ENCODE measurements around the gene RAB11B. TPM values are rescaled to one million over a fixed set of nuclear protein-coding genes. Genes with fewer than 3 reads are reported as not detected.

RAB11B gene
- total and polyA plus RNA-seq, 2 of the 13 experiments (the other 11 are each of a cell fraction or from before 2014, with no cell fraction given): 6.0 to 28.4 TPM

DNA sequence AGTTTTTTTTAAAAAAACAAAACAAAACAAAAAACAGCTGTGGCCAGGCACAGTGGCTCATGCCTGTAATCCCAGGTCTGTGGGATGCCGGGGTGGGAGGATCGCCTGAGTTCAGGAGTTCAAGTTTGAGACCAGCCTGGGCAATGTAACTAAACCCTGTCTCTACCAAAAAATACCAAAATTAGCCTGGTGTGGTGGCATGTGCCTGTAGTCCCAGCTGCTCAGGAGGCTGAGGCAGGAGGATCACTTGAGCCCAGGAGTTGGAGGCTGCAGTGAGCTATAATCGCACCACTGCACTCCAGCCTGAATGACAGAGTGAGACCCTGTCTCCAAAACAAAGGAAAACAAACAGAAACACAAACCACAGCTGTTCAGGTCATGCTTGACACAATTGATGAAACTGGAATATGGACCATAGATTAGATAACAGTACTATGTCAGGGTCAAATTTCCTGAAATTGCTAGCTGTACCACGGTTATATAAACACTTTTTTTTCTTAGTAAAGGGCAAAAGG is 33.1 kb upstream of the RAB11B start (continued):
- TF ChIP-seq, protein P1, sequence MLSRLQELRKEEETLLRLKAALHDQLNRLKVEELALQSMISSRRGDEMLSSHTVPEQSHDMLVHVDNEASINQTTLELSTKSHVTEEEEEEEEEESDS (CRISPR knock-in tag; IDR thresholded peaks at IDR 0.05; ENCODE audit: borderline replicate concordance): no peak
- TF ChIP-seq, protein P2, sequence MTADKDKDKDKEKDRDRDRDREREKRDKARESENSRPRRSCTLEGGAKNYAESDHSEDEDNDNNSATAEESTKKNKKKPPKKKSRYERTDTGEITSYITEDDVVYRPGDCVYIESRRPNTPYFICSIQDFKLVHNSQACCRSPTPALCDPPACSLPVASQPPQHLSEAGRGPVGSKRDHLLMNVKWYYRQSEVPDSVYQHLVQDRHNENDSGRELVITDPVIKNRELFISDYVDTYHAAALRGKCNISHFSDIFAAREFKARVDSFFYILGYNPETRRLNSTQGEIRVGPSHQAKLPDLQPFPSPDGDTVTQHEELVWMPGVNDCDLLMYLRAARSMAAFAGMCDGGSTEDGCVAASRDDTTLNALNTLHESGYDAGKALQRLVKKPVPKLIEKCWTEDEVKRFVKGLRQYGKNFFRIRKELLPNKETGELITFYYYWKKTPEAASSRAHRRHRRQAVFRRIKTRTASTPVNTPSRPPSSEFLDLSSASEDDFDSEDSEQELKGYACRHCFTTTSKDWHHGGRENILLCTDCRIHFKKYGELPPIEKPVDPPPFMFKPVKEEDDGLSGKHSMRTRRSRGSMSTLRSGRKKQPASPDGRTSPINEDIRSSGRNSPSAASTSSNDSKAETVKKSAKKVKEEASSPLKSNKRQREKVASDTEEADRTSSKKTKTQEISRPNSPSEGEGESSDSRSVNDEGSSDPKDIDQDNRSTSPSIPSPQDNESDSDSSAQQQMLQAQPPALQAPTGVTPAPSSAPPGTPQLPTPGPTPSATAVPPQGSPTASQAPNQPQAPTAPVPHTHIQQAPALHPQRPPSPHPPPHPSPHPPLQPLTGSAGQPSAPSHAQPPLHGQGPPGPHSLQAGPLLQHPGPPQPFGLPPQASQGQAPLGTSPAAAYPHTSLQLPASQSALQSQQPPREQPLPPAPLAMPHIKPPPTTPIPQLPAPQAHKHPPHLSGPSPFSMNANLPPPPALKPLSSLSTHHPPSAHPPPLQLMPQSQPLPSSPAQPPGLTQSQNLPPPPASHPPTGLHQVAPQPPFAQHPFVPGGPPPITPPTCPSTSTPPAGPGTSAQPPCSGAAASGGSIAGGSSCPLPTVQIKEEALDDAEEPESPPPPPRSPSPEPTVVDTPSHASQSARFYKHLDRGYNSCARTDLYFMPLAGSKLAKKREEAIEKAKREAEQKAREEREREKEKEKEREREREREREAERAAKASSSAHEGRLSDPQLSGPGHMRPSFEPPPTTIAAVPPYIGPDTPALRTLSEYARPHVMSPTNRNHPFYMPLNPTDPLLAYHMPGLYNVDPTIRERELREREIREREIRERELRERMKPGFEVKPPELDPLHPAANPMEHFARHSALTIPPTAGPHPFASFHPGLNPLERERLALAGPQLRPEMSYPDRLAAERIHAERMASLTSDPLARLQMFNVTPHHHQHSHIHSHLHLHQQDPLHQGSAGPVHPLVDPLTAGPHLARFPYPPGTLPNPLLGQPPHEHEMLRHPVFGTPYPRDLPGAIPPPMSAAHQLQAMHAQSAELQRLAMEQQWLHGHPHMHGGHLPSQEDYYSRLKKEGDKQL (CRISPR knock-in tag; IDR thresholded peaks at IDR 0.05; ENCODE audit: low read depth): peak; percentile 67
- peak; percentile 95 for TF ChIP-seq KDM1A (CRISPR knock-in tag; IDR thresholded peaks at IDR 0.05)
- TF ChIP-seq, protein P3, sequence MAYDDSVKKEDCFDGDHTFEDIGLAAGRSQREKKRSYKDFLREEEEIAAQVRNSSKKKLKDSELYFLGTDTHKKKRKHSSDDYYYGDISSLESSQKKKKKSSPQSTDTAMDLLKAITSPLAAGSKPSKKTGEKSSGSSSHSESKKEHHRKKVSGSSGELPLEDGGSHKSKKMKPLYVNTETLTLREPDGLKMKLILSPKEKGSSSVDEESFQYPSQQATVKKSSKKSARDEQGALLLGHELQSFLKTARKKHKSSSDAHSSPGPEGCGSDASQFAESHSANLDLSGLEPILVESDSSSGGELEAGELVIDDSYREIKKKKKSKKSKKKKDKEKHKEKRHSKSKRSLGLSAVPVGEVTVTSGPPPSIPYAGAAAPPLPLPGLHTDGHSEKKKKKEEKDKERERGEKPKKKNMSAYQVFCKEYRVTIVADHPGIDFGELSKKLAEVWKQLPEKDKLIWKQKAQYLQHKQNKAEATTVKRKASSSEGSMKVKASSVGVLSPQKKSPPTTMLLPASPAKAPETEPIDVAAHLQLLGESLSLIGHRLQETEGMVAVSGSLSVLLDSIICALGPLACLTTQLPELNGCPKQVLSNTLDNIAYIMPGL (CRISPR knock-in tag; IDR thresholded peaks at IDR 0.05; ENCODE audit: borderline replicate concordance in 1 of 2, low read depth in 1 of 2): peak in 1 of 2 experiments; percentile 25; a peak in 2 of 4 replicates
- peak; percentile 91 for TF ChIP-seq FOXA3 (CRISPR knock-in tag; IDR thresholded peaks at IDR 0.05)
- TF ChIP-seq MYC (CRISPR knock-in tag; IDR thresholded peaks at IDR 0.05; ENCODE audit: borderline replicate concordance): no peak; the same call in 1 of the 2 replicates
- TF ChIP-seq MED13 (CRISPR knock-in tag; IDR thresholded peaks at IDR 0.05): 0 out of 2 replicates have a peak, but pooled peaks have one; percentile 30
- TF ChIP-seq SMC3 (IDR thresholded peaks at IDR 0.05; ENCODE audit: low read length): no peak
- peak; percentile 35; the same call in 1 of the 2 replicates for TF ChIP-seq ZNF83 (CRISPR knock-in tag; IDR thresholded peaks at IDR 0.05; ENCODE audit: borderline replicate concordance)
- TF ChIP-seq CREB1 (IDR thresholded peaks at IDR 0.05): peak; percentile 58; the same call in 1 of the 2 replicates
- TF ChIP-seq CREB1 (CRISPR knock-in tag; IDR thresholded peaks at IDR 0.05): peak; percentile 81
- TF ChIP-seq, protein P4, sequence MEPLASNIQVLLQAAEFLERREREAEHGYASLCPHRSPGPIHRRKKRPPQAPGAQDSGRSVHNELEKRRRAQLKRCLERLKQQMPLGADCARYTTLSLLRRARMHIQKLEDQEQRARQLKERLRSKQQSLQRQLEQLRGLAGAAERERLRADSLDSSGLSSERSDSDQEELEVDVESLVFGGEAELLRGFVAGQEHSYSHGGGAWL (CRISPR knock-in tag; IDR thresholded peaks at IDR 0.05): no peak
- TF ChIP-seq CC2D1A (CRISPR knock-in tag; IDR thresholded peaks at IDR 0.05): no peak; the same call in 1 of the 2 replicates
- TF ChIP-seq EZH2 (conservative IDR thresholded peaks at IDR 0.05; ENCODE audit: low read depth, low read length): no peak
- TF ChIP-seq FOXK1 (CRISPR knock-in tag; IDR thresholded peaks at IDR 0.05; ENCODE audit: borderline replicate concordance, low read depth): peak; percentile 95
- TF ChIP-seq ZNF7 (CRISPR knock-in tag; IDR thresholded peaks at IDR 0.05): no peak
- TF ChIP-seq ZKSCAN8 (CRISPR knock-in tag; IDR thresholded peaks at IDR 0.05; ENCODE audit: borderline replicate concordance): peak; percentile 79
- TF ChIP-seq EP300 (IDR thresholded peaks at IDR 0.05; ENCODE audit: low read depth in 2 of 2, low read length in 2 of 2): peak; percentile 93
- TF ChIP-seq EP300 (CRISPR knock-in tag; IDR thresholded peaks at IDR 0.05; ENCODE audit: borderline replicate concordance): peak; percentile 90
- TF ChIP-seq MXD4 (CRISPR knock-in tag; IDR thresholded peaks at IDR 0.05): no peak; the same call in 1 of the 2 replicates
- no peak for TF ChIP-seq YY1 (IDR thresholded peaks at IDR 0.05; ENCODE audit: insufficient read depth, insufficient replicate concordance, low read depth, low read length)
- peak; percentile 90; the same call in 1 of the 2 replicates for TF ChIP-seq ZFP36L1 (CRISPR knock-in tag; IDR thresholded peaks at IDR 0.05)
- TF ChIP-seq ONECUT2 (CRISPR knock-in tag; IDR thresholded peaks at IDR 0.05): 0 out of 2 replicates have a peak, but pooled peaks have one; percentile 23
- no peak for TF ChIP-seq ZNF296 (CRISPR knock-in tag; conservative IDR thresholded peaks at IDR 0.05)
